Smooth muscle cell of the brain vasculature (primary cell): ENCODE data around the gene IRAK1BP1.
"Not testable (repeated sequence)": the region's sequence is repeated elsewhere in the genome, so short reads cannot be mapped to it uniquely, and the experiment has no call there.

Experiments
- DNase-seq: peaks from one replicate; pipeline ENCODE4 v3.0.0-alpha.2; 2012; ENCODE audit warnings: low read depth, low spot score

IRAK1BP1 gene, protein sequence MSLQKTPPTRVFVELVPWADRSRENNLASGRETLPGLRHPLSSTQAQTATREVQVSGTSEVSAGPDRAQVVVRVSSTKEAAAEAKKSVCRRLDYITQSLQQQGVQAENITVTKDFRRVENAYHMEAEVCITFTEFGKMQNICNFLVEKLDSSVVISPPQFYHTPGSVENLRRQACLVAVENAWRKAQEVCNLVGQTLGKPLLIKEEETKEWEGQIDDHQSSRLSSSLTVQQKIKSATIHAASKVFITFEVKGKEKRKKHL

DNA sequence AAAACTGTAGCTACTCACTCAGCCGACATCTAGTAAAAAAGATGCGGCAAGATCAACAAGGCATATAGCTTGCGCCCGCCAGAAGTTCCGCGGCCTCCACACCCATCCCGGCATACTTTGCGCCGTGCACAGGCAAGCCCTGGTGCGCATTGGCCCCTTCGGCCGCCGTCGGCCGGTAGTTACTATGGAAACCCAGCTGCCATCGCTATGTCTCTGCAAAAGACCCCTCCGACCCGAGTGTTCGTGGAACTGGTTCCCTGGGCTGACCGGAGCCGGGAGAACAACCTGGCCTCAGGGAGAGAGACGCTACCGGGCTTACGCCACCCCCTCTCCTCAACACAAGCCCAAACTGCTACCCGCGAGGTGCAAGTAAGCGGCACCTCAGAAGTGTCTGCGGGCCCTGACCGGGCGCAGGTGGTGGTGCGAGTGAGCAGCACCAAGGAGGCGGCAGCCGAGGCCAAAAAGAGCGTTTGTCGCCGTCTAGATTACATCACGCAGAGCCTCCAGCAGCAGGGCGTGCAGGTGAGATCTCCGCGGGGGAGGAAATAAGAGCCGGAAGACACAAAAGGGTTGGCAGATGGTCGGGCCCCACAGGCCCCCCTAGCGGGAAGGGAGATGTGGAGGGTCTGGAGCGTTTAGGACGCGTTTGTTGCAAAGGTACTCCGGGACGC lies at the start of gene IRAK1BP1:
Gene IRAK1BP1 (plus strand): TSS at position 182 of the 671 bp plus-strand sequence. CDS start 26 bp downstream, at position 208.
- peak; percentile 36 for DNase-seq

DNA sequence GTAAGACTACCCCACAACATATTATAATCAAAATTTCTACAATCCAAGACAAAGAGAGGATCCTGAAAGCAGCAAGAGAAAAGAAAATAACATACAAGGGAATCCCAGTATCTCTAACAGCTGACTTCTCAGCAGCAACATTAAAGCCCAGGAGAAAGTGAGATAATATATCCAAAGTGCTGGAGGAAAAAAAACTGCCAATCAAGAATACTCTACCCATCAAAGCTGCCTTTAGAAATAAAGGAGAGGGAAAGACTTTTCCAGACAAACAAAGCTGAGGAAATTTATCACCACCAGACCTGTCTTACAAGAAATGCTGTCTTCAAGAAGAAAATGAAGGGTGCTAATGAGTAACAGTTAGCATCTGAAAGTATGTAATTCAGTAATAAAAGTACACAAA lies 43.3 kb upstream of the IRAK1BP1 start:
- DNase-seq: no peak

- DNase-seq: no peak
These were observed 37.9 kb upstream of the IRAK1BP1 start for GRCh38 chr6:78829407-78829806.

- no peak for DNase-seq
These were observed 36.5 kb upstream of the IRAK1BP1 start for GRCh38 chr6:78830805-78831204.

DNA sequence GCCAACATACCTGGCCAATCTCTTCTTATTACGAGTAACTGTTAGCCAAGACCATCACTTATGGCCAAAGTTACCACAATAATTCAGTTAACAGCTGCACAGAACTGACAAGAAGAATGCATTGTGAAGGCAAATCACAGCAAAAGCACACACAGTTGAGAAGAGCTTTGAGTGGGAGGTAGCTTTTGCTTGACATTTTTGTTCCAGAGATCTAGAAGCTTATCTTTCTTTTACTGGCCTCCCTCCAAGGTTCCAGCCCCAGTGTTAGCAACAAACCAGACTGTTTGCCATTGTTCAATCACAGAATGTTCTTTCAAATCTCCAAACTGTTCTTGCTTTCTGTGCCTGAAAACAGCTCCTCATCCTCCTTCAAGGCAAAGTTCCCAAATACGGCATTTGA lies 35.9 kb upstream of the IRAK1BP1 start:
- DNase-seq: no peak

DNA sequence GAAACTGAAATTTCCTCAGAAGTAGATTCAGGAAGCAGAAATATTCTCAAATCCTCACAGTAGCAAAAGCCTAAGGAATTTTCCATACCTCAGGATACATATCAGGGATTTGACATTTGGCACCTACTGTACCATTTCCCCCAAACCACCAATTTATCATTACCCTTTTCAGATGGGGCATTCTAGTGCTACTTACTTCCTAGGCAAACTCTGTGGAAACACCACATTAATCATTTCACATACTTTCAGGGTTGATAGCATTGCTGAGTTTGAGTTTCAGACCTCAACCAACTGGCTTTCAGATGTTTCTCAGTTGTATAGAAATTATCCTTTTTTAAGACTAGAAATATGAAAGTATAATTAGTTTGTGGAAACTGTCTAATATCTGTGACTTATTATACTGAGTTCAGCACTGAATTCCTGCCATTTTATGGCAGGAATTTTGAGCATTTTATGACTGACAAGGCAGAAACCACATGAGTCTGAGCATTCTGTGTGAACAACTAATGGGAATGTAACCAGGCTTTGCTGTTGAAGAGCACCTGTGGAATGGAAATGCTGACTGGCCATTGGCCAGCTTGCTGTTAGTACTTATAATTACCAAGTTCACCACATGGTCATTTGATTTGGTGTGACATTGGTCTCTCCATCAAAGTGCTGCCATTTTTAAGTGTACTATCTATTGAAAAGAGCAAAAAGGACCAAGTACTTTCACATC lies 35.1 kb upstream of the IRAK1BP1 start:
- DNase-seq: no peak

DNA sequence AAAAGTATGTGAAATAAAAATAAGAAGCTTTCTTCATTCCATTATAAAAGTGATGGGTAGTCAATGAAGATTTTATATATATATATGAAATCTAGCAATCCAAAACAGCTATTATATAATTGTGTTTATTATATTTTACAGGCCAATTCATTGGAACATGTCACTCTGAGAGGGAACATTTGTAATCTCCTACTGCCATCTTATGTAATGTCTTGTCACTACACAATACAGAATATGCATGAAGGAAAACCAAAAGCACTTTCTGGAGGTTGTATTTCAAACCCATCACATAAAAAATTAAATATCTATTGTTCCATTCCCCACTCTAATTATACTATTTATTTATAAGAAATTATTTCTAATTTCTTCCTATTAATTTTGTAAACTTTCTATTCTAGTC lies 31.5 kb upstream of the IRAK1BP1 start:
- DNase-seq: no peak

DNA sequence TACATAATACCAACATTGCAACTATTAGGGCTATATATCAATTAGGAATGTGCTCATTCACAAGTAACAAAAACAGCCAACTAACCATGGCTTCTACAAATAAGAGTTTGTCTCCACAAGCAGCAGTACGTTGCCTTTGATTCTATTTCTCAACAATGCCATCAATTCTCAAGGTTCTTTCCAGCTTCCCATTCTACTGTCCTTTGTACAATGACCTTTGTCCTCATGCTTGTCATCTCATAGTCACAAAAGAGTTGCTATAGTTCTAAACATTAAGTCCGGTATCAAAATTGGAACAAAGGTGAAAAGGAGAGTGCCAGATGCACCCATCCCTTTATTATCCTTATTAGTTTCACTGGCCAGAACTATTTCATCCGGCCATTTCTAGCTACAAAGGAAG lies 30.8 kb upstream of the IRAK1BP1 start:
- DNase-seq: no peak

- no peak for DNase-seq
These were observed 26.2 kb upstream of the IRAK1BP1 start for GRCh38 chr6:78841111-78841510.

- no peak for DNase-seq
These were observed 24.4 kb upstream of the IRAK1BP1 start for GRCh38 chr6:78842953-78843352.

GRCh38 chr6:78844899-78845298 lies 22.5 kb upstream of the IRAK1BP1 start:
- DNase-seq: no peak

DNA sequence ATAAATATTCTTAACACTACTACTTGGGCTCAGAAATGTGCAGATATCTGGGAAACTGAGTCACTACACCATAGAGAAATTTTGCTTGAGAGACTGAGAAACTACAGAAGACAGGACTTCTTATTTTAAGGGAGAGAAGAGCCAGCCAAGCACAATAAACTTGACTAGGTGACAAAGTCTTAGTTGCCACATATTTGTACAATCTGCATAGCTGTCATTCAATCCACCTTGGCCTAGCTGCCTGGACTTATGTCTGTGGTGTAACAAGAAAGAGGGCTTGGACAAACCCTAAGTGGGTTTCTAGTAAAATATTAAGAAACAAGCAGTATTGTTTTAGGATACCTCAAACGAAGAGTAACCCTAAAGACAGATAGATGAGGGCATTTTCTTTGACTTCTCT lies 21.8 kb upstream of the IRAK1BP1 start:
- no peak for DNase-seq

DNA sequence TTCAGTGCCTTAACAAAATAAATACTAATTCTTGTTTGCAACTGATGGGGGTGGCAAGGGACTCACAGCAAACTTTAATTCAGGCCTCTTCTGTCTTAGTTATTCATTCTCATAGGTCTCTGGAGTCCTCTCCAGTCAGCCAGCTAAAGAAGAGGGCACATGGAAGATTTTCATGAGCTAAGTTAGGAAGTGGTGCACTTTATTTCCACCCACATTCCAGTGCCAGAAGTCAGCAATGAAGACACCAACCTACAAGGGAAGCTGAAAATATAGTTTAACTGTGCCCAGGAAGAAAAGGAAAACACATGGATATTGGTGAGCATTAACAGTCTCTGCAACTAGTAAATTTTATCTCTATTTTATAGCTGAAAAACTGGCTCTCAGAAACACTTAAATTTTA lies 16.7 kb upstream of the IRAK1BP1 start:
- DNase-seq: no peak

- no peak for DNase-seq
These were observed 16.2 kb upstream of the IRAK1BP1 start for GRCh38 chr6:78851156-78851555.

DNA sequence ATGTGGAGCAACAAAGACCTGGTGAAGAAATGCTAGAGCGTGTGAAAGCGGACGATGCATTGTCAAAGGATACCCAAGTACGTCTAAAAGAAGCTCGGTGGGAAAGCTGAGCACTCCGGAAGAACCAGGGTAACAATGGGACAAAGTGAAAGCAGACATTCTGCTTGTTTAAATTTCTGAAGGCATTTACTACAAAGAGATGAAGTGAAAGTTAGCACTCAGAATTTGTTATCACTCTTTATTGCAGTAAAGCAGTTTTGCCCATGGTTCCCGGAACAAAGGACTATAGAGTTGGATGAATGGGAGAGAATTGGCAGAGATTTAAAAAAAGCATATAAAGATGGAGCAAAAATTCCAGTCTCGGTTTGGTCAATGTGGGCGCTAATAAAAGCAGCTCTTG lies 12.8 kb upstream of the IRAK1BP1 start:
- DNase-seq: no peak

- DNase-seq: not testable (repeated sequence)
These were observed 8.9 kb upstream of the IRAK1BP1 start for GRCh38 chr6:78858339-78858938.

DNA sequence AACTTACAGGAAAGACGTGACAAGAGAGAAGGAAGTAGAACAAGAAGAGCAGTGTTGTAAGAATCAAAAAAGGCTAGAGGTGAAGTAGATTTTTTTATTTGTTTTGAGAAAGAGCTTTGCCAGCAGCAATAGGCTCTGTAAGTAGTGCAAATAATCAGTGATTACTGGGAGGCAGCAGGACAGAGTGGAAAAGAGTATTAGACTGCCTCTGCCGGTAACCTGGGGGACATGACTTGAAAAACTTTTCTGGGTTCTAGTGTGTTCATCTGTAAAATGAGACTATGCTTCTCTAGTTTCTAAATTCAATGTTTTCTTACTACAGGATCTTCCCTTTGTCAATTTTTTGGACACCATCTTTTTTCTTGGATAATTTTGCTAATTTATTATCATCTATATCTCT lies 5.8 kb upstream of the IRAK1BP1 start:
- no peak for DNase-seq

DNA sequence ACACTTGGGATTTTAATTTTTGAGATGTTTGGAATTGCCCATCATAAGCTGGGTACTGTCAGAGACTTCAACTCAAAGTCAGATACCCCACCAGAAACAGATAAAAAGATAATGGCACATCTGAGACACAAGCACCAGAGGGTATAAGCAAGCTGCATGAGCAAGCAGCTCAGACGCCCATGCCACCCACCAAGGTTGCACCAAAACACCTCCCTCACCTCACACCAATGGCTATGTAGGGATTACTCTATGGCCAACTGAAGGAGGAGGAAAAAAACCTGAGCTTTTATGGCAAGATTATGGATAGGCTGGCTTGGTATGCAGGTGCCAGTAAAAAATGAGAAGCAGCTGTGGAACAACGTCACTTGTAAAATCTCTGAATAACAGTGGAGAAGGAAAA lies 3.8 kb upstream of the IRAK1BP1 start:
- no peak for DNase-seq

- DNase-seq: no peak
These were observed 2.4 kb upstream of the IRAK1BP1 start for GRCh38 chr6:78864957-78865356.

DNA sequence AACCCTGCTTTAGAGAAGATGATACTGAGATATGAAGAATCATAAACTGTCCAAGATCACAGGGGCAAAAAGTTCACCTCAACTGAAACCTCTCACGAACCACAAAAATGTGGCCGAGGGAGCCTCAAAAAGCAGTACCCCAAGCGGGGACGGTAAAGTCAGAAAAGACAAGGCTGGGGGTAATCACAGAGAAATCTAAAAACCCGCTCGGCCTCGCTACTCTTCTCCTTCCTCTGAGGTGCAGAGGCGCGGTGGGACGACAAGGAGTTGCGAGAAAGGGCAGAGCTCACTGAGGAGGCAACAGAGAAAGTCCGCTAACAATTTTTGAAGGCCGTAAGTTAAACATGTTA lies 356 bp upstream of the IRAK1BP1 start:
- DNase-seq: no peak

DNA sequence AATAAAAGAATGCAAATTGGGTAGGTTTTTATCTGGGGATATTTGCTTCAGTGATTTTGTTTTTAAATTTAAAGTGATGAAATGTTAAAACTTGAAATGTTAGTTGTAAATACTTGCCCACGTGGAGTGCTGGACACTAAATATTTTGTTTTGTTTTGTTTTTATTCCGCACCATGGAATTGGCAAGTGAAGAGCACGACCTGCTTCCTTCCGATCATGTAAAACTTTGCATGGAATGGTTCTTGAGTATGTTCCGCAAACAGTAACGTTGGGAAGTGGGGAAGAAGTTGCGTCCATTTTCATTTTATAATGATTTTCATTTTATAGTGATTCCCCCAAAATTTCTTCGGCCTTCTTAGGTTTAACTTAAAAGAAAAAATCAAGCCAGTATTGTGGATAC lies 765 bp downstream of the IRAK1BP1 start:
- no peak for DNase-seq

DNA sequence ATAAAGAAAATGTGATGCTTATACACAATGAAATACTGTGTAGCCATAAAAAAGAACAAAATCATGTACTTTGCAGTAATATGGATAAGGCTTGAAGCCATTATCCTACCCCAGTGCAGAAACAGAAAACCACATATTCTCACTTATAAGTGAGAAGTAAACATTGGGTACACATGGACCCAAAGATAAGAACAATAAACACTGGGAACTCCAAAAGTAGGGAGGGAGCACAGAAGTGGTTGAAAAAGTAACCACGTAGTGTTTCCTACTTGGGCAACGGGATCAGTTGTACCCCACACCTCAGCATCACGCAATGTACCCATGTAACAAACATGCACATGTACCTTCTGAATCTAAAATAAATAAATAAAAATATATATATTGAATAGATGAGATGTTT lies 8.2 kb downstream of the IRAK1BP1 start:
- no peak for DNase-seq

GRCh38 chr6:78883651-78884050 lies 16.3 kb downstream of the IRAK1BP1 start:
- no peak for DNase-seq
